ENCODE results near the gene INO80B.
"Not testable (repeated sequence)": the region's sequence is repeated elsewhere in the genome, so short reads cannot be mapped to it uniquely, and the experiment has no call there.

Gene INO80B

GRCh38 chr2:74454654-74455511 is at the start of gene INO80B:
Gene INO80B (plus strand): TSS chr2:74455087. CDS start chr2:74455117, 30 bp downstream.
- DNase-seq (ENCODE audit: low read depth, low spot score): peak; percentile 95

DNA sequence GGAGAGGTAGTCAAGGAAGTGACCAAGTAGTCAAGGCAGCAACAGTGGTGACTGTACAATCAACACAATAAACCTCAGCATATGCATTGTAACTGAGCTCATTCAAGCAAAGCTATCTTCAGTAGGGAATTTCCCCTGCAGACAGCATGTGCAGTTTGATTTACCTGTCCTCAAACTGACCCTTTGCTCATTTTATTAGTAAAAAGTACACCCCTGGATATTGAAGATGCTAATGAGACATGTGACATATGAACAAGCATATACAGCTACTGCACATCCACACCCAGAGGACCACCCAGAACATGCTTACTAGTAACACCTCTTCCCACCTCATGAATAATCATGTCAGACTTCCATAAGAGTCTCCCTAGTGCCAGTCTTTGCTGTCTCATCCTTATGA is 48.9 kb upstream of the INO80B start:
- no peak for DNase-seq (ENCODE audit: low read depth, low spot score)

- DNase-seq (ENCODE audit: low read depth, low spot score): no peak
These were observed 47.2 kb upstream of the INO80B start for GRCh38 chr2:74407682-74408081.

DNA sequence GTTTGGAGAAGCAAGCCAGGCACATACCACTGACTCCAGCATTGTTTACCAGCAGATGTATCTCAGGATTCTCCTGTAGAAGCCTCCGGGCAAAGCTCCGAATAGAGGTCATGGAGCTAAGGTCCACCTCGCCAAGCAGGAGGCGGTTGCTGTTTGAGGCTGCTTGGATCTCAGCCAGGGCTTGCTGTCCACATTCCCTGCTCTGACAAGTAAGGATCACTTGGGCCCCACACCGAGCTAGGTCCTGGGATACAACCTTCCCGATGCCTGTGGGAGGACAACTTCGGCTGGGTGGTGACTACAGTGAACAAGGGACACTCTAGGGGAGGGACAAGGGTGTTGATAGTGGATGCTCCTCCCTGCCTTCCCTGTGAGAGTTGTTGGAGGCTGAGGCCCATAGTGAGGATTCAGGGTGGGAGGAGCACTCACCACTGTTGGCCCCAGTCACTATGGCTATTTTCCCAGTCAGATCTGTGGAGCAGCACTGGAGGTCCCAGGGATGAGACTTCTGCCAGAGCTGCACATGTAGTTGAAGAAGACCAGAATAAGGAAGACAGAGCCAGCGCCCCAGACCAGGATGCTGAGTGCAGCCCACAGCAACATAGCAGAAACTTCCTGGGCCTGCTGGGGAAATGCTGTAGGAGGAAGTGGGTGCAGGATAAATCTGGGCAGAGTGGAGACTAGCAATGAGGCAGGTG is 41.7 kb upstream of the INO80B start:
- DNase-seq (ENCODE audit: low read depth, low spot score): no peak

DNA sequence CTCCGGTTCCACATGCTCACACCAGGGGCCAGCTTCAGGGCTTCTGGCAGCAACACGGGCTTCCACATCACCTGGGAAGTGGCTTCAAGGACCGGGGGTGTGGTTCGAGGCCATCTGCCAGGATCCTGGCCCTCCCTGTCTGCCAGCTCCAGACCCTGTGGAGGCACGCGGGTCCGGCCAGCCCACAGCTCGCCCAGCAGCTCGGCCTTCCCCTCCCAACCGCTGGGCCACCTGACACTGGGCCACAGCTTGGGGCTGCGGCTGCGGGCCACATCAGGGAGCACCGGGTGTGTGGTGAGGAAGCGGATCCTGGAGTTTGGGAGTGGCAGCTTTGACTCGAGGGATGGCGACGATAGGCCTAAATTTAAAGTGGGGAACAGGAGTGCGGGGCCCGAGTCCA is 40.4 kb upstream of the INO80B start:
- DNase-seq (ENCODE audit: low read depth, low spot score): no peak

- DNase-seq (ENCODE audit: low read depth, low spot score): no peak
These were observed 39.8 kb upstream of the INO80B start for GRCh38 chr2:74414881-74415761.

- no peak for DNase-seq (ENCODE audit: low read depth, low spot score)
These were observed 39.0 kb upstream of the INO80B start for GRCh38 chr2:74415762-74416395.

DNA sequence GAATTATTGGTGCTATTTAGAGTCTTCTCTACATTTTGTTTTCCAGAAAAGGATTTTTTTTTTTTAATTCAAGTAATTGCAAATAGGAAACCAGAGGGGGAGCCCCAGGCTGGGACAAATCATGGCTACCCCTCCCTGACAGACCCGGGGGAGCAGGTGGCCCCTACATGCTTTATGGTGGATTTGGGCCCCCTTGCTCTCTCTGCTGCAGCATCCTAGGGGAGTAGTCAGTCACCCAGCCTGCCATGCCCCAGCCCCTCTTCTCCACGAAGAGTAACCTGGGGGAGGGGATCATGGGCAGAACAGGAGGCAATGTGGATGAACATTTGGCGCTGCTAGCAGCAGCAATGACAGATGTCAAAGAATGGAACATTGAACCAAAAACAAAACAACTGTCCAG is 38.1 kb upstream of the INO80B start:
- DNase-seq (ENCODE audit: low read depth, low spot score): no peak

DNA sequence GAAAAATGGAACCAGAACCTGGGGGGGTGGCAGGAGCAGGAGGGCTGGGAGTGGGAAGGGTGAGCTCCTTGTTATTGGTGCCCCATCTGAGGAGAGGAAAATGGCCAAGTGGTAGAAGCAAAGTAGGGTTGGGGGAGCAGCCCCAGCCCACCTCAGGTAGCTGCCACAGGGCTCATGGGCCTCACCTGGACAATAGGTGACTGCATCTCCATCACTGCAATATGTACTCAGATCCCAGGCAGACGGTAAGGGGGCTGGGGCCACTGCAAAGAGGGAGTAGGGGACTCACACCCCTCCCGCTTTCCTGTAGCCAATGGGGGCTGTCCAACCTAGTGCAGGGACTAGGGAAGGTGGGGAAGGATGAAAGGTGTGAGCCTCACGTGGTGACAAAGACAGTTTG is 37.7 kb upstream of the INO80B start:
- DNase-seq (ENCODE audit: low read depth, low spot score): no peak

GRCh38 chr2:74417763-74418162 is 37.1 kb upstream of the INO80B start:
- no peak for DNase-seq (ENCODE audit: low read depth, low spot score)

DNA sequence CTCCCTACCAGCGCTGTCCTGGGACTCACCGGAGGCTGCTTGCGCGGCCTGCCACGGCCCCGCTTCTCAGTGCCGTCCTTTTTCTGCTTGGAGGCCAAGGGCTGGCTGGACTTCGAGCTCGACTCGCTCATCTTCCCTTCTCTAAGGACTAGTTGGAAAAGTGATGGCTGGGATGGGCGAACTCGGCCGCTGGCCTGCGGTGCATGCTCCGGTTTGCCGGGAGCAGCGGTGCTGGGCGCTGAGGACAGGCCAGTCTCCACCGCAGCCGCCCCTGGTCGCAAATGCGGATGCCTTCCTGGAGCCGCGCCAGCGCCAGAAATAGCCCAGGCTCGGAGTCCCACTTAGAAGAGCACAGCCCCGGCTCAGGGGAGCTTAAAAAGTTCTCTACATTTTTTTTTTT is 36.6 kb upstream of the INO80B start:
- no peak for DNase-seq (ENCODE audit: low read depth, low spot score)

DNA sequence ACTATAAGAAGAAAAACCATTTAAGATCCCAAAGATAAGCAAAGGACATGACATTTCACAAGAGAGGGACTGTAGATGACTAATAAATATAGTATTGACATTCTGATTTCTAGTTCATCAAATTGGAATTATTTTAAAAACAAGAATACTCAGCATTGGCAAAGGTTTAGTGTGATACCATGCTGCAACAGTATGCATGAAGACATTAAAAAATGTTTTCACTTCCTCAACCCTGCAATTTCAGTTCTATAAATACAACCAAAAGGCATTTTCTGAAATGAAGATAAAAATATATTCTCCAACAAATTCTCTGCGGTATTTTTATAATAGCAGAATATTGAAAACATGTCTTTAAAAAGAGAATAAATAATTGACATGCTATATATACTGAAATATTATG is 35.5 kb upstream of the INO80B start:
- no peak for DNase-seq (ENCODE audit: low read depth, low spot score)

DNA sequence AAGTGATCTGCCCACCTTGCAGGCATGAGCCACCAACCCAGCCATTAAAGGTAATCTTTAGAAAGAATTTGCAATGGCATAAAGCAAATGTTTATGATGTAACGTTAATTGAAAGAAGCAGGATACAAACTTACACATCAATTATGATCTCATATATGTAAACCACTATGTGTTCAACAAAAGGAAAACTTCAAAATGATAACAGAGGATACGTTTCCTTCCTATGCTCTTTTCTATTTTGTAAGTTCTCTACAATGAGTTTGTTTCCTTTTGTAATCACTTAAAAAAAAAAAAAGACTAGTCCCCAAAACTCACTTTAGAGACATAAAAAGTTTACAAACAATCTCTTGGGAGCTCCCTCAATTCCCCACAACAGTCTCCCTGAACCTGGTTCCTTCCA is 34.9 kb upstream of the INO80B start:
- DNase-seq (ENCODE audit: low read depth, low spot score): no peak

DNA sequence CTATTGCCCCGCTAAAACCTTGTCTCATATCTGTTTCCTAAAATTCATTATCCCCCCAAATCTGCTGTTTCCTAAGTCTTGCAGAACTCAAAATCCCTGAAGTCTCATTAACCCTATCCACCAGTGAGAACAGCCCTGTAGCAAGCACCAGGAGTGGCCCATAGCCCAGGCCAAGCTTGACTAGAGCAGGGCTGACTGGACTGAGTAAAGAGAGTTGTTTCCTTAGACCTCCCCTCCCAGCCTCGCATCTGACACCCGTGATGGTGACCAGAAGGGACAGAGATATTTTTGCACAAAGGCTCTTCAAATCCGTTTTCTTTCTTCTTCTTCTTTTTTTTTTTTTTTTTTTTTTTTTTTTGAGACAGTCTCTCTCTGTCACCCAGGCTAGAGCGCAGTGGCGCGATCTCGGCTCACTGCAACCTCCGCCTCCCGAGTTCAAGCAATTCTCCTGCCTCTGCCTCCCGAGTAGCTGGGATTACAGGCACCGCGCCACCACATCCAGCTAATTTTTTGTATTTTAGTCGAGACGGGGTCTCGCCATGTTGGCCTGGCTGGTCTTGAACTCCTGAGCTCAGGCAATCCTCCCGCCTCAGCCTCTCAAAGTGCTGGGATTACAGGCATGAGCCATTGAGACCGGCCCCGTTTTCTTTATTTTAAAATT is 34.3 kb upstream of the INO80B start:
- DNase-seq (ENCODE audit: low read depth, low spot score): not testable (repeated sequence)

DNA sequence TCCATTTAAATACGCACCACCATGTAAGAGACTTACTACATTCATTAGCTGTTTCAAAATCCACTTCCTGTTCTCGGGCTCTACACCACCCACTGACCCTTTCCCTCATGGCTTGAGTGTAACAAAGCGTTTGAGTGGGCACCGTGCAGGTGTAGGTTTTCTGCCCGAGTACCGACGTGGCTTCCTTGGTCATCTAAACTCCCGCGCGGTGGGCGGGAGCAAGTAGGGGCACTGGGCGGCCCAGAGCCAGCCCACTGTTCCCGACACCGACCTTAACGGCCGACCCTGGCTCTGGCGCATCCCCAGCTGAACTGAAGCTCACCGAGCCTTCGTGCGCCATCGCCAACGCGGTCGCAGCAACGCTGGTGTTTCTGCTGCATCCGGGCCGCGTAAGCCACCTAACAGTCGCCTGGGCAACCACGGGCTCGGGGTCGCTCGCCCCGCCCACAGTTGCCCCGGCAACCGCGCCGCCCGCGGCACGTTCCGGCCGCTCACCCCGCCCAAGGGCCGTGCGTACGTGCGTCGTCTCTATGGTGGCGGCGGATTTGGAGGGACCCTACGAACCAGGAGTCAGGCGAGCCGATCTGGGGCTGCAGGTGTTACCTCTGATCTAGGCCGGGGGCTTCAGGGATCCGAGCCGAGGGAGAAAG is 33.5 kb upstream of the INO80B start, which contains the start of the genes C2orf81 and WDR54:
C2orf81 (minus strand) TSS at position 399 of the 650 bp plus-strand sequence; CDS start at position 340, 59 bp downstream.
WDR54 (plus strand) TSS at position 510 of the 650 bp plus-strand sequence. CDS start 424 bp downstream, outside the sequence.
- DNase-seq (ENCODE audit: low read depth, low spot score): no peak

- DNase-seq (ENCODE audit: low read depth, low spot score): no peak
These were observed 31.4 kb upstream of the INO80B start for GRCh38 chr2:74423231-74424095.

- no peak for DNase-seq (ENCODE audit: low read depth, low spot score)
These were observed 30.5 kb upstream of the INO80B start for GRCh38 chr2:74424139-74424992.

- no peak for DNase-seq (ENCODE audit: low read depth, low spot score)
These were observed 29.9 kb upstream of the INO80B start for GRCh38 chr2:74424995-74425406.

Measured in brain pericyte (primary cell).